Astrocyte of the hippocampus (primary cell): ENCODE measurements around the gene STRAP.
"Not testable (repeated sequence)": the region's sequence is repeated elsewhere in the genome, so short reads cannot be mapped to it uniquely, and the experiment has no call there.

ENCODE experiments used
- DNase-seq: peaks from one replicate; pipeline ENCODE4 v3.0.0; 2011; ENCODE audit warnings: low read depth, low spot score

The STRAP gene

GRCh38 chr12:15924956-15925355 is 42.8 kb downstream of the STRAP start:
- no peak for DNase-seq

DNA sequence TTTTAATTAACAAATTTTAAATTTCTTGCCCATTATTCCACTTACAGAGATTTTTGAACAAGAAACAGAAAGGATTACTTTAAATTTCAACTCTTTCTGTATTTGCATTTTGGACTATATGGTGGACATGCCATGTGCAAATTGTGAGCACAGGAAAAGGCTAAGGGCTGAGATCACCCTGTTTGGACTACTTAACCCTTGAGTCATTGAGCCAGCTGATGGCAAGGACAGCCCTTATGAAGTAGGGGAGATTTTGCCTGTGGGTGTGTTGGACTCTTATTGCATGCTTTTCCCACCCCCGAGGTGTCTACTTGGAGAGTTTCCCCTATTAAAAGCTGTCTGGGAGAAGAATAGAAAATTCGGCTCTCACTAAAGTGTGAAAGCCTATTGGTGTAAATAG is 46.2 kb downstream of the STRAP start:
- peak; percentile 84 for DNase-seq

- DNase-seq, result peak; percentile 28
Measured at GRCh38 chr12:15928870-15929571, 46.8 kb downstream of the STRAP start.

- no peak for DNase-seq
Measured at GRCh38 chr12:15931590-15932053, 49.4 kb downstream of the STRAP start.

DNA sequence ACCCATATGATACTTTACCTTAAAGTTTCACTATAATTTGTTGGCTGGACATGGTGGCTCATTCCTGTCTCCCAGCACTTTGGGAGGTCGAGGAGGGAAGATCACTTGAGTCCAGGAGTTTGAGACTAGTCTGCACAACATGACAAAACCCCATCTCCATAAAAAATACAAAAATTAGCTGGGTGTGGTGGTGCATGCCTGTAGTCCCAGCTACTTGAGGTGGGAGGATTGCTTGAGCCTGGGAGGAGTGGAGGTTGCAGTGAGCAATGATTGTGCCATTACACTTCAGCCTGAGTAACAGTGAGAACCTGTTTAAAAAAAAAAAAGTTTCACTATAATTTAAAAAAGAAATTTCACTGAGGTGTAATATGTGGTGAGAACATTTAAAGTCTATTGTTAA is 50.1 kb downstream of the STRAP start:
- DNase-seq, result no peak

GRCh38 chr12:15932971-15933370 is 50.8 kb downstream of the STRAP start:
- DNase-seq, result no peak

DNA sequence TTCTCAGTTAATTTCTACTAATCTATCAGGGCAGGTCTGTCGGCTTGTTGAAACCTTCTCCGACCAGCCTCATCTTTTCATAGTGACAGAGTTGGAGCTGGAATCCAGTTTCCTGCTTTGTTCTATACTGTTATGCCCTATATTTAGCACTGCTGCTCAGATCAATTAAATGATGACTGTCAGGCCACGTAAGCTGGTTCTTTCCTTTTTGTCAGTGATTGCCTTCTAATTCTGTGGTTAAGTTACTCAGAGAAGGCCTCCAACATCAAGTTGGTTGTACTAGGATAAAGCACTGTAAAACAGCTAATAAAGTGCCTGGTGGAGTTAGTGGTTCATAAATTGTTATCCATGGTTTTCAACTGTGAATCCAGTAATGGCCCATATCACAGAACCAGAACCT is 51.6 kb downstream of the STRAP start:
- DNase-seq, result peak; percentile 53

DNA sequence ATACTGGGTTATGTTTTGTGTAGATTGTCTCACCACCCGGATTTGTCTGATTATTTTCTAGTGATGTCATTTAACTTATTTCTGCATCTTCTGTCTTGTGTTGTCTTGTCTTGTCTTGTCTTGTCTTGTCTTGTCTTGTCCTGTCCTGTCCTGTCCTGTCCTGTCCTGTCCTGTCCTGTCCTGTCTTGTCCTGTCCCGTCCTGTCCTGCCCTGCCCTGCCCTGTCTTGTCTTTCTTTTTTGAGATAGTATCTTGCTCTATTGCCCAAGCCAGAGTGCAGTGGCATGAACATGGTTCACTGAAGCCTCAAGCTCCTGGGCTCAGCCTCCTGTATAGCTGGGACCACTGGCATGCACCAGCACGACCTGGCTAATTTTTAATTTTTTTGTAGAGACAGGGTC is 54.6 kb downstream of the STRAP start:
- no peak for DNase-seq

GRCh38 chr12:15937902-15938301 is 55.7 kb downstream of the STRAP start:
- DNase-seq, result no peak

DNA sequence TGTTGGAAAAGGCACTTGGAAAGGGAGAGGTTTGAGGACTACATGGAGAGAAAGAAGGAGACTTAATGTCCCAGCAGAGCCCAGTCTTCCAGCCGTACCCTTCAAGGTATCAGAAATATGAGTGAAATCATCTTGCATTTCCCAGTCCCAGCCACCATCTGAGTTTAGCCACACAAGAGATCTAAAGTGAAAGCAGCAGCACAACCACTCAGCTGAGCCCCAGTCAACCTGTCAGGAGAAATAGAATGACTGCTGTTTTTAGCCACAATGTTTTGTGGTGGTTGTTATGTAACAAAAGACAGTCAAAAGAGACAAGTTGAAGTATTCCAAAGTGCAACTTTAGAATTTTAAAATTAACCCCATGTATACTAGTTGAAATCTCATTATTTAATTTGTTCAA is 56.9 kb downstream of the STRAP start:
- no peak for DNase-seq

DNA sequence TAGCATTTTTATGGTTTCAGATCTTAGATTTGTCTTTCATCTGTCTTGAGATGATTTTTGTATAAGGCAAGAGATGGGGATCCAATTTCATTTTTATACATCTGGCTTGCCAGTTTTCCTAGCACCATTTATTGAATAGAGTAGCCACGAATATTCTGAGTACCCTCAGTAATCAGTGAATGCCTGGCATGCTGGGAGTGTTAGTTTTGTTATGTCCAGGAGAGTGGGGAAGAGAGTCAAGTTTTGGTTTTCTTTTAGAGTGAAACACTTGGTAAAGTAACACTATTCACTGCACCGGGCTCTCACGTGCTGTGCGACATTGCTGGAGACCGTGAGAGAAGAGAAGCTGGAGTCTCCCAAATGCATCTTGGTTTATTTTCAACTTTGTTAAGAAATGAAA is 60.3 kb downstream of the STRAP start:
- DNase-seq, result no peak

GRCh38 chr12:15943519-15943918 is 61.3 kb downstream of the STRAP start:
- DNase-seq, result not testable (repeated sequence)

DNA sequence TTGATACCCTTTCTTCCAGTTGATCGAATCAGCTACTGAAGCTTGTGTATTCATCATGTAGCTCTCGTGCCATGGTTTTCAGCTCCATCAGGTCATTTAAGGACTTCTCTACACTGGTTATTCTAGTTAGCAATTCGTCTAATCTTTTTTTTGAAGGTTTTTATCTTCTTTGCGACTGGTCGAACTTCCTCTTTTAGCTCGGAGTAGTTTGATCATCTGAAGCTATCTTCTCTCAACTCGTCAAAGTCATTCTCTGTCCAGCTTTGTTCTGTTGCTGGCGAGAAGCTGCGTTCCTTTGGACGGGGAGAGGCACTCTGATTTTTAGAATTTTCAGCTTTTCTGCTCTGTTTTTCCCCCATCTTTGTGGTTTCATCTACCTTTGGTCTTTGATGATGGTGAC is 66.3 kb downstream of the STRAP start:
- DNase-seq, result not testable (repeated sequence)
